ENCODE data around the gene RAB1A.
A peak's percentile ranks its signal among the peaks of the same experiment; 100 is the strongest.

RAB1A gene

GRCh38 chr2:65057391-65058052 lies 72.4 kb downstream of the RAB1A start:
- DNase-seq = peak; percentile 85

GRCh38 chr2:65057054-65057375 lies 72.9 kb downstream of the RAB1A start:
- no peak for DNase-seq

- DNase-seq = peak; percentile 99
These were observed 73.5 kb downstream of the RAB1A start, which contains the start of gene CEP68 for GRCh38 chr2:65056215-65057053. TSS of gene CEP68 (plus strand) at chr2:65056416. CDS start at chr2:65069445, 13,029 bp downstream.

GRCh38 chr2:65055422-65056214 lies 74.3 kb downstream of the RAB1A start:
- DNase-seq = peak; percentile 50

GRCh38 chr2:65054749-65055421 lies 75.0 kb downstream of the RAB1A start:
- no peak for DNase-seq

- DNase-seq = peak; percentile 74
These were observed 76.7 kb downstream of the RAB1A start for GRCh38 chr2:65053199-65053598.

GRCh38 chr2:65050931-65051330 lies 79.0 kb downstream of the RAB1A start:
- DNase-seq = no peak

GRCh38 chr2:65049010-65049639 lies 80.8 kb downstream of the RAB1A start:
- no peak for DNase-seq

- no peak for DNase-seq
These were observed 83.1 kb downstream of the RAB1A start for GRCh38 chr2:65046633-65047407.

GRCh38 chr2:65045651-65046050 lies 84.3 kb downstream of the RAB1A start:
- no peak for DNase-seq

- DNase-seq = no peak
These were observed 85.7 kb downstream of the RAB1A start for GRCh38 chr2:65044097-65044735.

- no peak for DNase-seq
These were observed 86.9 kb downstream of the RAB1A start for GRCh38 chr2:65043001-65043400.

- DNase-seq = peak; percentile 90
These were observed 89.3 kb downstream of the RAB1A start for GRCh38 chr2:65040400-65041261.

GRCh38 chr2:65039640-65040039 lies 90.3 kb downstream of the RAB1A start:
- DNase-seq = no peak

- DNase-seq = no peak
These were observed 92.7 kb downstream of the RAB1A start for GRCh38 chr2:65037178-65037577.
